ENCODE data around the gene SH3RF3.

SH3RF3 gene

GRCh38 chr2:109185821-109186570, 57.0 kb downstream of the SH3RF3 start:
- no peak for FAIRE-seq

- FAIRE-seq: no peak
Measured at GRCh38 chr2:109186656-109187250, 57.7 kb downstream of the SH3RF3 start.

GRCh38 chr2:109187711-109188495, 58.9 kb downstream of the SH3RF3 start:
- FAIRE-seq: no peak

GRCh38 chr2:109188496-109188890, 59.5 kb downstream of the SH3RF3 start:
- no peak for FAIRE-seq

GRCh38 chr2:109188898-109189297, 59.9 kb downstream of the SH3RF3 start:
- FAIRE-seq: no peak

GRCh38 chr2:109189751-109190150, 60.7 kb downstream of the SH3RF3 start:
- no peak for FAIRE-seq

- no peak for FAIRE-seq
Measured at GRCh38 chr2:109193807-109194619, 65.0 kb downstream of the SH3RF3 start.

- FAIRE-seq: no peak
Measured at GRCh38 chr2:109194620-109194937, 65.6 kb downstream of the SH3RF3 start.

GRCh38 chr2:109195193-109196045, 66.4 kb downstream of the SH3RF3 start:
- FAIRE-seq: no peak

GRCh38 chr2:109196081-109196875, 67.3 kb downstream of the SH3RF3 start:
- no peak for FAIRE-seq

GRCh38 chr2:109197491-109198418, 68.8 kb downstream of the SH3RF3 start:
- FAIRE-seq: no peak

- no peak for FAIRE-seq
Measured at GRCh38 chr2:109199790-109200189, 70.8 kb downstream of the SH3RF3 start.

GRCh38 chr2:109200616-109201464, 71.8 kb downstream of the SH3RF3 start:
- no peak for FAIRE-seq

- FAIRE-seq: no peak
Measured at GRCh38 chr2:109201465-109202327, 72.7 kb downstream of the SH3RF3 start.

GRCh38 chr2:109202486-109202885, 73.5 kb downstream of the SH3RF3 start:
- no peak for FAIRE-seq

- no peak for FAIRE-seq
Measured at GRCh38 chr2:109203246-109204011, 74.4 kb downstream of the SH3RF3 start.

GRCh38 chr2:109204412-109204811, 75.4 kb downstream of the SH3RF3 start:
- FAIRE-seq: no peak
